ENCODE results near the gene MRPL46. TPM values are rescaled to one million over a fixed set of nuclear protein-coding genes. Genes with fewer than 3 reads are reported as not detected.

The MRPL46 gene
- total and polyA plus RNA-seq, 2 of the 8 experiments (the other 6 are each of a cell fraction or from before 2014, with no cell fraction given): 17.2 to 24.5 TPM

GRCh38 chr15:88477126-88477525, 9.9 kb upstream of the MRPL46 start (continued):
- TF ChIP-seq, protein P1, sequence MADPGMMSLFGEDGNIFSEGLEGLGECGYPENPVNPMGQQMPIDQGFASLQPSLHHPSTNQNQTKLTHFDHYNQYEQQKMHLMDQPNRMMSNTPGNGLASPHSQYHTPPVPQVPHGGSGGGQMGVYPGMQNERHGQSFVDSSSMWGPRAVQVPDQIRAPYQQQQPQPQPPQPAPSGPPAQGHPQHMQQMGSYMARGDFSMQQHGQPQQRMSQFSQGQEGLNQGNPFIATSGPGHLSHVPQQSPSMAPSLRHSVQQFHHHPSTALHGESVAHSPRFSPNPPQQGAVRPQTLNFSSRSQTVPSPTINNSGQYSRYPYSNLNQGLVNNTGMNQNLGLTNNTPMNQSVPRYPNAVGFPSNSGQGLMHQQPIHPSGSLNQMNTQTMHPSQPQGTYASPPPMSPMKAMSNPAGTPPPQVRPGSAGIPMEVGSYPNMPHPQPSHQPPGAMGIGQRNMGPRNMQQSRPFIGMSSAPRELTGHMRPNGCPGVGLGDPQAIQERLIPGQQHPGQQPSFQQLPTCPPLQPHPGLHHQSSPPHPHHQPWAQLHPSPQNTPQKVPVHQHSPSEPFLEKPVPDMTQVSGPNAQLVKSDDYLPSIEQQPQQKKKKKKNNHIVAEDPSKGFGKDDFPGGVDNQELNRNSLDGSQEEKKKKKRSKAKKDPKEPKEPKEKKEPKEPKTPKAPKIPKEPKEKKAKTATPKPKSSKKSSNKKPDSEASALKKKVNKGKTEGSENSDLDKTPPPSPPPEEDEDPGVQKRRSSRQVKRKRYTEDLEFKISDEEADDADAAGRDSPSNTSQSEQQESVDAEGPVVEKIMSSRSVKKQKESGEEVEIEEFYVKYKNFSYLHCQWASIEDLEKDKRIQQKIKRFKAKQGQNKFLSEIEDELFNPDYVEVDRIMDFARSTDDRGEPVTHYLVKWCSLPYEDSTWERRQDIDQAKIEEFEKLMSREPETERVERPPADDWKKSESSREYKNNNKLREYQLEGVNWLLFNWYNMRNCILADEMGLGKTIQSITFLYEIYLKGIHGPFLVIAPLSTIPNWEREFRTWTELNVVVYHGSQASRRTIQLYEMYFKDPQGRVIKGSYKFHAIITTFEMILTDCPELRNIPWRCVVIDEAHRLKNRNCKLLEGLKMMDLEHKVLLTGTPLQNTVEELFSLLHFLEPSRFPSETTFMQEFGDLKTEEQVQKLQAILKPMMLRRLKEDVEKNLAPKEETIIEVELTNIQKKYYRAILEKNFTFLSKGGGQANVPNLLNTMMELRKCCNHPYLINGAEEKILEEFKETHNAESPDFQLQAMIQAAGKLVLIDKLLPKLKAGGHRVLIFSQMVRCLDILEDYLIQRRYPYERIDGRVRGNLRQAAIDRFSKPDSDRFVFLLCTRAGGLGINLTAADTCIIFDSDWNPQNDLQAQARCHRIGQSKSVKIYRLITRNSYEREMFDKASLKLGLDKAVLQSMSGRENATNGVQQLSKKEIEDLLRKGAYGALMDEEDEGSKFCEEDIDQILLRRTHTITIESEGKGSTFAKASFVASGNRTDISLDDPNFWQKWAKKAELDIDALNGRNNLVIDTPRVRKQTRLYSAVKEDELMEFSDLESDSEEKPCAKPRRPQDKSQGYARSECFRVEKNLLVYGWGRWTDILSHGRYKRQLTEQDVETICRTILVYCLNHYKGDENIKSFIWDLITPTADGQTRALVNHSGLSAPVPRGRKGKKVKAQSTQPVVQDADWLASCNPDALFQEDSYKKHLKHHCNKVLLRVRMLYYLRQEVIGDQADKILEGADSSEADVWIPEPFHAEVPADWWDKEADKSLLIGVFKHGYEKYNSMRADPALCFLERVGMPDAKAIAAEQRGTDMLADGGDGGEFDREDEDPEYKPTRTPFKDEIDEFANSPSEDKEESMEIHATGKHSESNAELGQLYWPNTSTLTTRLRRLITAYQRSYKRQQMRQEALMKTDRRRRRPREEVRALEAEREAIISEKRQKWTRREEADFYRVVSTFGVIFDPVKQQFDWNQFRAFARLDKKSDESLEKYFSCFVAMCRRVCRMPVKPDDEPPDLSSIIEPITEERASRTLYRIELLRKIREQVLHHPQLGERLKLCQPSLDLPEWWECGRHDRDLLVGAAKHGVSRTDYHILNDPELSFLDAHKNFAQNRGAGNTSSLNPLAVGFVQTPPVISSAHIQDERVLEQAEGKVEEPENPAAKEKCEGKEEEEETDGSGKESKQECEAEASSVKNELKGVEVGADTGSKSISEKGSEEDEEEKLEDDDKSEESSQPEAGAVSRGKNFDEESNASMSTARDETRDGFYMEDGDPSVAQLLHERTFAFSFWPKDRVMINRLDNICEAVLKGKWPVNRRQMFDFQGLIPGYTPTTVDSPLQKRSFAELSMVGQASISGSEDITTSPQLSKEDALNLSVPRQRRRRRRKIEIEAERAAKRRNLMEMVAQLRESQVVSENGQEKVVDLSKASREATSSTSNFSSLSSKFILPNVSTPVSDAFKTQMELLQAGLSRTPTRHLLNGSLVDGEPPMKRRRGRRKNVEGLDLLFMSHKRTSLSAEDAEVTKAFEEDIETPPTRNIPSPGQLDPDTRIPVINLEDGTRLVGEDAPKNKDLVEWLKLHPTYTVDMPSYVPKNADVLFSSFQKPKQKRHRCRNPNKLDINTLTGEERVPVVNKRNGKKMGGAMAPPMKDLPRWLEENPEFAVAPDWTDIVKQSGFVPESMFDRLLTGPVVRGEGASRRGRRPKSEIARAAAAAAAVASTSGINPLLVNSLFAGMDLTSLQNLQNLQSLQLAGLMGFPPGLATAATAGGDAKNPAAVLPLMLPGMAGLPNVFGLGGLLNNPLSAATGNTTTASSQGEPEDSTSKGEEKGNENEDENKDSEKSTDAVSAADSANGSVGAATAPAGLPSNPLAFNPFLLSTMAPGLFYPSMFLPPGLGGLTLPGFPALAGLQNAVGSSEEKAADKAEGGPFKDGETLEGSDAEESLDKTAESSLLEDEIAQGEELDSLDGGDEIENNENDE (IDR thresholded peaks at IDR 0.05; ENCODE audit: insufficient replicate concordance, low read length): no peak
- no peak for TF ChIP-seq KDM1A (IDR thresholded peaks at IDR 0.05; ENCODE audit: borderline replicate concordance, low read length)

Measured in H1 (cell line).